Activated T-helper 1 cell treated with anti-CD3 and anti-CD28 coated beads, Interleukin-12 subunit alpha, Interleukin-12 subunit beta, Interleukin-2, Interleukin-4 antibody, amounts not matched to agents 30 ng/mL and 10 ng/mL and 1 ng/mL, durations not matched to agents 14 hours and 24 hours and 36 hours (primary cell): ENCODE measurements around the gene SERGEF. TPM values are rescaled to one million over a fixed set of nuclear protein-coding genes. Genes with fewer than 3 reads are reported as not detected.

Experiments
- DNase-seq: peaks from one replicate; pipeline ENCODE4 v3.0.0; 2021; ENCODE audit warnings: low spot score
- H3K27ac Mint-ChIP-seq: one replicate; pipeline ENCODE4 v1.8.0; 2021; ENCODE audit warnings: mild to moderate bottlenecking, mixed read lengths
- H3K27me3 Mint-ChIP-seq: one replicate; pipeline ENCODE4 v1.8.0; 2022; ENCODE audit warnings: mild to moderate bottlenecking, moderate library complexity, mixed read lengths; ENCODE audit not compliant: insufficient read depth
- H3K36me3 Mint-ChIP-seq: one replicate; pipeline ENCODE4 v1.8.0; 2021; ENCODE audit warnings: low read depth, mixed read lengths
- H3K4me1 Mint-ChIP-seq: one replicate; pipeline ENCODE4 v1.8.0; 2021; ENCODE audit warnings: low read depth, mixed read lengths
- H3K4me3 Mint-ChIP-seq: one replicate; pipeline ENCODE4 v1.8.0; 2021; ENCODE audit warnings: mild to moderate bottlenecking, moderate library complexity, mixed read lengths
- H3K9me3 Mint-ChIP-seq: one replicate; pipeline ENCODE4 v1.8.0; 2021; ENCODE audit warnings: mixed read lengths
- intact Hi-C: fragments of 100-400 bp; cut with micrococcal nuclease; formaldehyde crosslinking; loops from one replicate; pipeline ENCODE4 v1.15.1; 2024
- total RNA-seq: library from RNA; stranded (reverse); gene quantifications from 2 replicates; pipeline ENCODE4 v1.2.3, GENCODE V29; 2022

Gene SERGEF
- total RNA-seq, result 24.5 and 32.8 TPM in 2 replicates

- Mint-ChIP-seq H3K4me1 (peaks cover 44% of the 10 kb centered on the region), H3K27me3 (peaks cover 5% of the 10 kb centered on the region), H3K27ac (peak within 1 kb of the TSS; percentile 98), H3K9me3 (no peaks in the 10 kb centered on the region), H3K4me3 (peak within 1 kb of the TSS; percentile 97), H3K36me3 (peaks cover 5% of the 10 kb centered on the region)
- intact Hi-C loops, result loop anchor here (1.0 to 10.0 kb wide), 12 partner anchors 93 to 1227 kb away; partner anchors contain the start of genes E2F8, GTF2H1, HPS5 and KCNJ11
- peak; percentile 92 for DNase-seq
Measured at GRCh38 chr11:18012906-18013781, at the start of gene SERGEF. Gene SERGEF (minus strand): TSS chr11:18013047. CDS start chr11:18013010, 37 bp downstream.

- intact Hi-C loops, result no loop called here
- no peak overlapping the region for H3K27ac Mint-ChIP-seq
Measured at GRCh38 chr11:18061351-18061750, 48.5 kb upstream of the SERGEF start.

GRCh38 chr11:18056561-18057181 is 43.8 kb upstream of the SERGEF start:
- H3K36me3 Mint-ChIP-seq, result no peaks in the 10 kb centered on the region
- H3K4me3 Mint-ChIP-seq, result no peak overlapping the region
- DNase-seq, result no peak
- no peak overlapping the region for H3K27ac Mint-ChIP-seq
- no peaks in the 10 kb centered on the region for H3K4me1 Mint-ChIP-seq
- peaks cover 13% of the 10 kb centered on the region for H3K27me3 Mint-ChIP-seq
- intact Hi-C loops, result no loop called here
- no peaks in the 10 kb centered on the region for H3K9me3 Mint-ChIP-seq

More at GRCh38 chr11:18061351-18061750, 48.5 kb upstream of the SERGEF start:
- H3K36me3 Mint-ChIP-seq, result no peaks in the 10 kb centered on the region
- no peaks in the 10 kb centered on the region for H3K9me3 Mint-ChIP-seq
- DNase-seq, result no peak
- H3K27me3 Mint-ChIP-seq, result peaks cover 7% of the 10 kb centered on the region
- no peak overlapping the region for H3K4me3 Mint-ChIP-seq
- no peaks in the 10 kb centered on the region for H3K4me1 Mint-ChIP-seq

GRCh38 chr11:18054511-18055103 is 41.8 kb upstream of the SERGEF start:
- Mint-ChIP-seq H3K27ac (no peak overlapping the region), H3K9me3 (no peaks in the 10 kb centered on the region), H3K4me3 (no peak overlapping the region), H3K4me1 (no peaks in the 10 kb centered on the region), H3K27me3 (peaks cover 13% of the 10 kb centered on the region), H3K36me3 (no peaks in the 10 kb centered on the region)
- DNase-seq, result no peak
- intact Hi-C loops, result no loop called here

GRCh38 chr11:18050848-18051247 is 38.0 kb upstream of the SERGEF start:
- Mint-ChIP-seq H3K4me3 (no peak overlapping the region), H3K4me1 (no peaks in the 10 kb centered on the region), H3K27ac (no peak overlapping the region), H3K9me3 (no peaks in the 10 kb centered on the region), H3K36me3 (no peaks in the 10 kb centered on the region), H3K27me3 (peaks cover 23% of the 10 kb centered on the region)
- no peak for DNase-seq
- intact Hi-C loops, result no loop called here

GRCh38 chr11:18046116-18046777 is 33.4 kb upstream of the SERGEF start, which contains the start of gene TPH1:
Gene TPH1 (minus strand): TSS chr11:18046269. CDS start chr11:18040762, 5,507 bp downstream.
- intact Hi-C loops, result no loop called here
- DNase-seq, result no peak
- Mint-ChIP-seq H3K4me1 (no peaks in the 10 kb centered on the region), H3K27ac (no peak within 1 kb of the TSS), H3K9me3 (no peaks in the 10 kb centered on the region), H3K36me3 (no peaks in the 10 kb centered on the region), H3K27me3 (peaks cover 43% of the 10 kb centered on the region), H3K4me3 (no peak within 1 kb of the TSS)

- H3K4me1 Mint-ChIP-seq, result no peaks in the 10 kb centered on the region
- H3K4me3 Mint-ChIP-seq, result no peak overlapping the region
- H3K9me3 Mint-ChIP-seq, result no peaks in the 10 kb centered on the region
- DNase-seq, result no peak
- no peaks in the 10 kb centered on the region for H3K36me3 Mint-ChIP-seq
- no peak overlapping the region for H3K27ac Mint-ChIP-seq
- peaks cover 12% of the 10 kb centered on the region for H3K27me3 Mint-ChIP-seq
- intact Hi-C loops, result no loop called here
Measured at GRCh38 chr11:18036456-18036855, 23.6 kb upstream of the SERGEF start.

- H3K36me3 Mint-ChIP-seq, result no peaks in the 10 kb centered on the region
- peaks cover 15% of the 10 kb centered on the region for H3K27me3 Mint-ChIP-seq
- peaks cover 5% of the 10 kb centered on the region for H3K4me1 Mint-ChIP-seq
- intact Hi-C loops, result no loop called here
- DNase-seq, result no peak
- H3K4me3 Mint-ChIP-seq, result no peak overlapping the region
- H3K9me3 Mint-ChIP-seq, result no peaks in the 10 kb centered on the region
- no peak overlapping the region for H3K27ac Mint-ChIP-seq
Measured at GRCh38 chr11:18027475-18027874, 14.6 kb upstream of the SERGEF start.

GRCh38 chr11:18022419-18022818 is 9.6 kb upstream of the SERGEF start:
- H3K27ac Mint-ChIP-seq, result no peak overlapping the region
- DNase-seq, result no peak
- intact Hi-C loops, result no loop called here
- no peak overlapping the region for H3K4me3 Mint-ChIP-seq
- no peaks in the 10 kb centered on the region for H3K9me3 Mint-ChIP-seq
- no peaks in the 10 kb centered on the region for H3K36me3 Mint-ChIP-seq
- no peaks in the 10 kb centered on the region for H3K4me1 Mint-ChIP-seq
- peaks cover 15% of the 10 kb centered on the region for H3K27me3 Mint-ChIP-seq

- Mint-ChIP-seq H3K36me3 (peaks cover 2% of the 10 kb centered on the region), H3K9me3 (no peaks in the 10 kb centered on the region), H3K4me3 (no peak overlapping the region), H3K27ac (no peak overlapping the region), H3K4me1 (peaks cover 9% of the 10 kb centered on the region), H3K27me3 (peaks cover 11% of the 10 kb centered on the region)
- no peak for DNase-seq
- intact Hi-C loops, result loop anchor here (10.0 kb wide), 2 partner anchors 225 to 815 kb away; partner anchors contain the start of genes PIK3C2A and SAA2
Measured at GRCh38 chr11:18019650-18020049, 6.8 kb upstream of the SERGEF start.

- H3K27me3 Mint-ChIP-seq, result peaks cover 5% of the 10 kb centered on the region
- H3K4me1 Mint-ChIP-seq, result peaks cover 30% of the 10 kb centered on the region
- H3K36me3 Mint-ChIP-seq, result peaks cover 5% of the 10 kb centered on the region
- no peak overlapping the region for H3K27ac Mint-ChIP-seq
- DNase-seq, result no peak
- no peak overlapping the region for H3K4me3 Mint-ChIP-seq
- H3K9me3 Mint-ChIP-seq, result no peaks in the 10 kb centered on the region
- intact Hi-C loops, result loop anchor here (10.0 kb wide), 2 partner anchors 228 to 812 kb away; partner anchors contain the start of genes PIK3C2A and SAA2
Measured at GRCh38 chr11:18016789-18017188, 3.9 kb upstream of the SERGEF start.

GRCh38 chr11:18014876-18015275 is 2.0 kb upstream of the SERGEF start:
- Mint-ChIP-seq H3K36me3 (peaks cover 5% of the 10 kb centered on the region), H3K27ac (peak overlapping the region; percentile 78), H3K4me3 (peak overlapping the region; percentile 60), H3K4me1 (peaks cover 44% of the 10 kb centered on the region), H3K27me3 (peaks cover 5% of the 10 kb centered on the region), H3K9me3 (no peaks in the 10 kb centered on the region)
- intact Hi-C loops, result loop anchor here (5.0 to 10.0 kb wide), 6 partner anchors 230 to 810 kb away; partner anchors contain the start of genes KCNJ11, PIK3C2A, SAA2 and SPTY2D1
- DNase-seq, result no peak
